Keratinocyte (primary cell): ENCODE data around the gene CMIP. TPM values are rescaled to one million over a fixed set of nuclear protein-coding genes. Genes with fewer than 3 reads are reported as not detected.

Experiments
- DNase-seq: peaks from one replicate; pipeline ENCODE4 v3.0.0-alpha.2; 2011; ENCODE audit warnings: low read depth, missing footprints, low spot score
- FAIRE-seq: peaks from 2 replicates; lab custom pipeline; 2011; peaks lifted over from hg19 to GRCh38; lab: Jason Lieb, UNC
- H2AFZ ChIP-seq: 2 replicates; pipeline ENCODE4 v1.6.0; 2012; ENCODE audit warnings: low read length, control low read depth, inconsistent platforms; ENCODE audit not compliant: control insufficient read depth
- H3K27ac ChIP-seq: 2 replicates; pipeline ENCODE4 v1.5.1; 2011; ENCODE audit warnings: low read length; ENCODE audit not compliant: control insufficient read depth, insufficient read depth
- H3K27me3 ChIP-seq: 3 replicates; pipeline ENCODE4 v1.6.0; 2011; ENCODE audit warnings: low read length; ENCODE audit not compliant: control insufficient read depth, insufficient read depth; ENCODE audit errors: extremely low read depth
- H3K36me3 ChIP-seq, 2 experiments: 2 replicates in 1 of 2; 3 replicates in 1 of 2; pipeline ENCODE4 v1.5.1; 2011; ENCODE audit warnings: low read length in 2 of 2, mild to moderate bottlenecking in 1 of 2; ENCODE audit not compliant: control insufficient read depth in 2 of 2, insufficient read depth in 2 of 2; ENCODE audit errors: extremely low read depth in 1 of 2
- H3K4me1 ChIP-seq: 3 replicates; pipeline ENCODE4 v1.5.1; 2011; ENCODE audit warnings: low read length; ENCODE audit not compliant: control insufficient read depth, insufficient read depth; ENCODE audit errors: extremely low read depth
- H3K4me2 ChIP-seq: 3 replicates; pipeline ENCODE4 v1.6.0; 2011; ENCODE audit warnings: low read depth, low read length; ENCODE audit not compliant: control insufficient read depth, insufficient read depth; ENCODE audit errors: extremely low read depth
- H3K4me3 ChIP-seq, 3 experiments: fragments of 200-600 bp in 1 of 3; sonication (generic) in 1 of 3; 2 replicates in 2 of 3; 3 replicates in 1 of 3; pipeline ENCODE4 v1.5.1; 2011 to 2016; ENCODE audit warnings: low read length in 3 of 3, mild to moderate bottlenecking in 3 of 3, control low read depth in 2 of 3, inconsistent platforms in 1 of 3, low read depth in 1 of 3, mixed read lengths in 1 of 3, mixed run types in 1 of 3, moderate library complexity in 1 of 3; ENCODE audit not compliant: control insufficient read depth in 2 of 3, insufficient read depth in 2 of 3; ENCODE audit errors: extremely low read depth in 1 of 3
- H3K79me2 ChIP-seq: 2 replicates; pipeline ENCODE4 v1.6.0; 2012; ENCODE audit warnings: low read length; ENCODE audit not compliant: control insufficient read depth, insufficient read depth
- H3K9ac ChIP-seq: 3 replicates; pipeline ENCODE4 v1.6.0; 2011; ENCODE audit warnings: low read length; ENCODE audit not compliant: control insufficient read depth, insufficient read depth; ENCODE audit errors: extremely low read depth
- H3K9me1 ChIP-seq: 3 replicates; pipeline ENCODE4 v1.6.0; 2011; ENCODE audit warnings: low read length; ENCODE audit not compliant: control insufficient read depth, insufficient read depth; ENCODE audit errors: extremely low read depth
- H3K9me3 ChIP-seq: 2 replicates; pipeline ENCODE4 v1.5.1; 2012; ENCODE audit warnings: low read depth, low read length; ENCODE audit not compliant: control insufficient read depth
- H4K20me1 ChIP-seq: 3 replicates; pipeline ENCODE4 v1.6.0; 2011; ENCODE audit warnings: low read length; ENCODE audit not compliant: control insufficient read depth, insufficient read depth; ENCODE audit errors: extremely low read depth
- CTCF ChIP-seq, 3 experiments: IDR thresholded peaks in 1 of 3; conservative IDR thresholded peaks in 1 of 3; optimal IDR thresholded peaks in 1 of 3; 2 replicates in 2 of 3; 3 replicates in 1 of 3; pipeline versions ENCODE3 to v1.5.1; 2011; ENCODE audit warnings: low read length in 3 of 3, mild to moderate bottlenecking in 3 of 3, moderate library complexity in 2 of 3, control low read depth in 1 of 3, inconsistent platforms in 1 of 3; ENCODE audit not compliant: insufficient read depth in 2 of 3; ENCODE audit errors: extremely low read depth in 1 of 3
- EZH2 ChIP-seq: IDR thresholded peaks from one replicate; pipeline ENCODE4 v1.6.1; 2012; ENCODE audit warnings: inconsistent platforms, mild to moderate bottlenecking, low read length, moderate library complexity
- dilution Hi-C: fragments of 300-500 bp; cut with MboI; formaldehyde crosslinking; loops from one replicate; pipeline ENCODE4 v1.7.0; 2020; ENCODE audit warnings: low sequenced_read_pairs; ENCODE audit not compliant: extremely low pct_ligation_motif_present
- polyA plus RNA-seq, 5 experiments: library from polyadenylated mRNA; depleted of rRNA in 3 of 5; stranded (reverse) in 3 of 5; stranded (forward) in 1 of 5; unstranded in 1 of 5; fragments of >200 nt; gene quantifications; 1 replicate in 1 of 5; 2 replicates in 3 of 5; 3 replicates in 1 of 5; pipeline versions ENCODE4 v1.2.1 to v1.2.3, GENCODE V29; 2011 to 2012; ENCODE audit warnings: missing spikeins in 2 of 5, low read depth in 1 of 5, low replicate concordance in 1 of 5

Gene CMIP
- polyA plus RNA-seq, 1 donor (not counting 4 experiments of a cell fraction or from before 2014, with no cell fraction given) = 5.0 TPM

- Histone ChIP-seq H3K9ac (no peak overlapping the region), H4K20me1 (no peaks in the 10 kb centered on the region), H3K9me1 (no peaks in the 10 kb centered on the region), H3K27ac (no peak overlapping the region), H3K27me3 (no peaks in the 10 kb centered on the region), H3K4me1 (no peaks in the 10 kb centered on the region), H3K4me2 (no peak overlapping the region), H2AFZ (no peak overlapping the region), H3K79me2 (no peaks in the 10 kb centered on the region), H3K36me3 (no peaks in the 10 kb centered on the region), H3K4me3 (no peak overlapping the region), H3K9me3 (no peaks in the 10 kb centered on the region)
- dilution Hi-C loops = no loop called here
- DNase-seq (no peak), FAIRE-seq (no peak)
- TF ChIP-seq CTCF (optimal IDR thresholded peaks at IDR 0.05 in 1 of 3, IDR thresholded peaks at IDR 0.05 in 1 of 3, conservative IDR thresholded peaks at IDR 0.05 in 1 of 3; ENCODE audit: extremely low read depth in 1 of 3, insufficient read depth in 2 of 3, low read length in 3 of 3) (no peak), EZH2 (no peak)
Measured at GRCh38 chr16:81416749-81417148, 27.9 kb upstream of the CMIP start.

DNA sequence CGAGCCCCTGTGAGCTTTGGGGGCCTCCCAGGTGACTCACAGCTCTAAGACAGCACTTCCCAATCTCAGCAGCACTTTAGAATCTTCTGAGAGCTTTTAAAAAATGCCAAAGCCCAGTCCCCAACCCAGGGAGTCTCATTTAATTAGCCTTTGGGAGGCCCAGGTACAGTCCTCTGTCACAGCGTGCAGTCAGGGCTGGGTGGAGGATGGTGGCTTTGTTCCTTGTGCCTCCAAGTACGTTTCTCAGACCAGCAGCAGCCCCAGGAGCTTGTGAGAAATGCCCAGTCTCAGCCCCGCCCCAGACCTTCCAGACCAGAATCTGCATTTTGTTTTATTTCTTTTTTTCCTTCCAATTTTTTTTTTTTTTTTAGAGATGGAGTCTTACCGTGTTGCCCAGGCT lies 27.4 kb upstream of the CMIP start:
- Histone ChIP-seq H3K9me3 (no peaks in the 10 kb centered on the region), H3K79me2 (no peaks in the 10 kb centered on the region), H3K4me2 (no peak overlapping the region), H3K27me3 (no peaks in the 10 kb centered on the region), H3K27ac (no peak overlapping the region), H3K9me1 (no peaks in the 10 kb centered on the region), H3K4me1 (no peaks in the 10 kb centered on the region), H3K9ac (no peak overlapping the region), H4K20me1 (no peaks in the 10 kb centered on the region), H2AFZ (no peak overlapping the region), H3K4me3 (no peak overlapping the region), H3K36me3 (no peaks in the 10 kb centered on the region)
- dilution Hi-C loops = no loop called here
- FAIRE-seq (no peak), DNase-seq (no peak)
- TF ChIP-seq CTCF (optimal IDR thresholded peaks at IDR 0.05 in 1 of 3, IDR thresholded peaks at IDR 0.05 in 1 of 3, conservative IDR thresholded peaks at IDR 0.05 in 1 of 3; ENCODE audit: extremely low read depth in 1 of 3, insufficient read depth in 2 of 3, low read length in 3 of 3) (no peak), EZH2 (no peak)
